ENCODE measurements around the gene PHF20.
"Not testable (repeated sequence)": the region's sequence is repeated elsewhere in the genome, so short reads cannot be mapped to it uniquely, and the experiment has no call there.

The PHF20 gene

DNA sequence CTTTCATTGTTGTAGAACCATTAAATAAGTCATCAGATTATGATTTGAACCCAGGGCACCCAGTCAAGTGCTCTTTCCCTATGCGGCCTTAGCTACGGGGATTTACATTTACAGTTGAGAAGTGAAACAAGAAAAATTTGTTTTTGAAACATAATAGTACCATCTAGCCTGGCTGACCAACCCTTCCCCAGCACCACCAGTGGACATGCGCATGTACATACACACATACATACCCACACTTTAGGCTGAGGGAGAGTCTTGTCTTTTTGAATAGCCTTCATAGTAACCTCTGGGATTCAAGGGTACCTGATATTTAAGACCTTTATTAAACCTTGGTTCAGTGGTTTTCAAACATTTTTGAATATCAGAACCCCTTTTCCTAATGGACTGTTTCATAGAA lies 148.7 kb downstream of the PHF20 start:
- DNase-seq (ENCODE audit: low read depth in 3 of 3): no peak

- no peak for DNase-seq (ENCODE audit: low read depth in 3 of 3)
These were observed 157.5 kb downstream of the PHF20 start for GRCh38 chr20:35929301-35929700.

GRCh38 chr20:35934050-35934449 lies 162.2 kb downstream of the PHF20 start:
- no peak for DNase-seq (ENCODE audit: low read depth in 3 of 3)

- DNase-seq (ENCODE audit: low read depth in 3 of 3): no peak
These were observed 167.4 kb downstream of the PHF20 start for GRCh38 chr20:35939264-35939663.

GRCh38 chr20:35941620-35942019 lies 169.8 kb downstream of the PHF20 start:
- DNase-seq (ENCODE audit: low read depth in 3 of 3): no peak

- DNase-seq (ENCODE audit: low read depth in 3 of 3): no peak
These were observed 170.4 kb downstream of the PHF20 start for GRCh38 chr20:35942243-35942642.

GRCh38 chr20:35947489-35947888 lies 175.7 kb downstream of the PHF20 start:
- peak in 1 of 3 donors; percentile 17 for DNase-seq (ENCODE audit: low read depth in 3 of 3)

- DNase-seq (ENCODE audit: low read depth in 3 of 3): no peak
These were observed 176.1 kb downstream of the PHF20 start for GRCh38 chr20:35947907-35948306.

DNA sequence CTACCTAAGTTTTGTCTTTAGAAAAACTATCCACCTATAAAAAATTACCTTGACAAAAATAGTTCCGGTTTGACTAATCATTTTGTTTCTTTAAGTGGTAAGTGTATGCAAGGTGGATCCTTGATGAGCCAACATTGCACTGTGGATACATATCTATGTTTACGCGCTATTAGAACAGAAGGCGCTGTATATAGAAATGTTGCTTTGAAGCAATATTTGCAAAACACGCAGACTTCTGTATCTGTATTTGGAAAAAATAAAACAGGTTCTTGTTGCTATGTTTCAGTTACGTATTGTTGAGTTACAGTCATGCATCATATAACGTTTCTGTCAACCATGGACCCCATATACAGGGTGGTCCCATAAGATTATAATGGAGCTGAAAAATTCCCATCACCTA lies 178.3 kb downstream of the PHF20 start:
- DNase-seq (ENCODE audit: low read depth in 3 of 3): no peak

DNA sequence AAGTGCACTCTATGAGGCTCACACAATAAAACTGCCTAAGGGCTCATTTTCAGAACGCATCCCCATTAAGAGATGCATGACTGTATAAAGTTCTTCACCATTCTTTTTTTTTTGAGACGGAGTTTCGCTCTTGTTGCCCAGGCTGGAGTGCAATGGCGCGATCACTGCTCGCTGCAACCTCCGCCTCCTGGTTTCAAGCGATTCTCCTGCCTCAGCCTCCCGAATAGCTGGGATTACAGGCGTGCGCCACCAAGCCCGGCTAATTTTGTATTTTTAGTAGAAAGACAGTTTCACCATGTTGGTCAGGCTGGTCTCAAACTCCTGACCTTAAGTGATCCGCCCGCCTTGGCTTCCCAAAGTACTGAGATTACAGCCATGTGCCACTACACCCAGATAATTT lies 180.3 kb downstream of the PHF20 start:
- DNase-seq (ENCODE audit: low read depth in 3 of 3): not testable (repeated sequence)

DNA sequence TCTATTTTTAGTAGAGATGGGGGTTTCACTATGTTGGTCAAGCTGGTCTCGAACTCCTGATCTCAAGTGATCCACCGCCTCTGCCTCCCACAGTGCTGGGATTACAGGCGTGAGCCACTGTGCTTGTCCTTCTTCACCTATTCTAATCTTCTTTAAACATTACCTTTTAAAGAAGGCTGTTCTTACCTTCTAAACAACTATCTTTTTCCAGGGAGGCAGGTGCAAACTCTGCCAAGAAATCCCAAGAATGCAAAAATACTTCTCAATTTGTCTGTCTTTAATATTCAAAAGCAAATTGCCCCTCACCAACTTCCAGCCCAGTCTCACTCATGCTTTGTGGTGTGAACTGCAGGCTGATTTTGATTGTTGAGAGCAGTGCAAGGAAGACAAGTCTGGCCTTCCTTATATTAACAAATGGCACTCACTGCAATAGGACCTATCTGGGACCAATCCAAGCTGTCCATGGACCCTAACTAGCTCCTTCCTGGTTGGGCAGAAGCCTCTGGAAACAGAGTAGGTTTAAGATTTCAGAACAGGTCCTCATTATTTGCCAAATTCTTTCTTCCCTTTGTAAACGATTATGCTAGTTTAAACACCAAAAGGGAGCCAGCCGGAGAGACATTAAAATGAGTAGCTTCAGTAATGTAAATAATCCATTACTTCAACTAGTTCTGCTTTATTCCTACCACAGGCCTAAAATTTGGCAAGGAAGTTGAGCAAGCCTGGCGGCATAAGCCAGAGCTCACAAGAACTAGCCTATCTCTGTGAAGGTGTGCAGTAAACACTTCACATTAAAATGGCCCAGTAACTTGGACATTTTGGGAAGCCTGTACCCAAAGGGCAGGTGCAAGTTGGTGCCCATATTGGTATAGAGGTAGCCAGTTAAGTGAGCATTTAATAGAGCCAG lies 180.9 kb downstream of the PHF20 start:
- DNase-seq (ENCODE audit: low read depth in 3 of 3): no peak

- peak; percentile 25 to 47 (median 41) for DNase-seq (ENCODE audit: low read depth in 3 of 3)
These were observed 181.8 kb downstream of the PHF20 start for GRCh38 chr20:35953387-35954199.

GRCh38 chr20:35954200-35954906 lies 182.5 kb downstream of the PHF20 start, which contains the start of gene SCAND1:
TSS of gene SCAND1 (minus strand) at chr20:35954502. CDS start at chr20:35954284, 218 bp downstream.
- peak; percentile 93 to 98 (median 93) for DNase-seq (ENCODE audit: low read depth in 3 of 3)

DNA sequence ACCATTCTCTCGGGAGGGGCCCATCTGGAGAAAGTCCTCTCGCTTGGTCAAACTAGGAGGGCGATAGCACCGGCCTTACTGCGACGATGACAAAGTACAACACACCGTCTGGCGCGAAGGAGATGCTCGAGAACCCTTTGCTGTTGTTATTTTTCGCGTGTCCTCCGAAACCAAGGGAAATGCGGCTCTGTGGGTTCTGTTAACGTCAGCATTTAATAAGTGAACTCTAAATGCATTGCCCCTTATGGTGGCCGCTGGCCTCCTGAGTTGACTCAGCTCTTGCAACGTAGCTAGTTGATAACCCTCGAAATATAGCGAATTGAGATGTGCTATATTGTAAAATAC lies 183.1 kb downstream of the PHF20 start:
- DNase-seq (ENCODE audit: low read depth in 3 of 3): peak in 2 of 3 donors; percentile 3 to 8

DNA sequence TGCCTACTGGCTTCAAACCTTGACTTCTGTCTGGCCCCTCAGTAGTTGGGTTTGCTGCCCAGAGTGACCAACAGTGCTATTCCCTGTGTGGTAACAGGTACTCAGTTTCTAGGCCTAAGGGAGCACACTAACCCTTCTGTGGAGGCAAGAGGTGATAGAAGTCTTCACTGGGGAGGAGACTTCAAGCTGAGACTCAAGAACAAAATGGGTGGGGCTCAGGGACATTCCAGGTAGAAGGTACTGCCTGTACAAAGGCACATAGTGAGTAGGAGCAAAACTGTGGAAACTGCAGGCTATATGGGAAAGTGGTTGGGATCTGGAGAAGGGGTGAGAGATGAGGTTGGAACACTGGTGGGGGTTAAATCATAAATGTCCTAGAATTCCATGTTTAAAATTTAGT lies 184.8 kb downstream of the PHF20 start:
- DNase-seq (ENCODE audit: low read depth in 3 of 3): no peak

- DNase-seq (ENCODE audit: low read depth in 3 of 3): not testable (repeated sequence)
These were observed 187.5 kb downstream of the PHF20 start for GRCh38 chr20:35959291-35959690.

GRCh38 chr20:35963878-35964277 lies 192.1 kb downstream of the PHF20 start:
- no peak for DNase-seq (ENCODE audit: low read depth in 3 of 3)

DNA sequence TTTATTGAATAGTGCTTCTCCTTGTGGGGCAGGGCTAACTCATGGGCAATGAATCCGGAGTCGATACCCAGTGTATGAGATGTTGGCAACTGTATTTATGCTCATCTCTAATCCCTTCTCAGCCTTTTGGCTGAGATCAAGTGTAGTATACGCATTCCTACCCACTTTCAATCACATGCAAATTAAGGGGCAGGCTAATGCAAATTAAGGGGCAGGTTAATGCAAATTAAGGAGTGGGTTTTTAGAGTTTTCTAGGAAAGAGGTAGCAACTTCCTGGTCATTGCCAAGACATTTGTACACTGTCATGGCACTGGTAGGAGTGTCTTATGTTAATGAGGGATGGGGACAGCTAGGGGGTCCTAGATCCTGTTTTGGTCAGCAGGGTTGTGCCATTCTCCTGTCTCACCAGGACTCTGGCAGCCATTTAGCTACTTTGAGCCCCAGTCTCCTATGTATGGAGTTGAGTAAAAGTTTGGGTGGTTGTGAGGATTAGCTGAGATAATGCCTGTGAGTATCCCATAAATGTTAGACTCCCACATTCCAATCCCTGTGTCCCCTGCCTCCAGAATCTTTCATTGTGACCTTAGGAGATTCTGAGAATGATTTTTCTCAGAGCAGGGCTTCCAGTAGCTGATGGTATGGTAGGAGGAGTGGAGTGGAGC lies 196.3 kb downstream of the PHF20 start, which contains the start of gene CNBD2:
Gene CNBD2, plus strand, starts transcription at position 612 of the 662 bp plus-strand sequence. CDS start 173 bp downstream, outside the sequence.
- DNase-seq (ENCODE audit: low read depth in 3 of 3): no peak

- no peak for DNase-seq (ENCODE audit: low read depth in 3 of 3)
These were observed 197.1 kb downstream of the PHF20 start for GRCh38 chr20:35968930-35969329.

DNA sequence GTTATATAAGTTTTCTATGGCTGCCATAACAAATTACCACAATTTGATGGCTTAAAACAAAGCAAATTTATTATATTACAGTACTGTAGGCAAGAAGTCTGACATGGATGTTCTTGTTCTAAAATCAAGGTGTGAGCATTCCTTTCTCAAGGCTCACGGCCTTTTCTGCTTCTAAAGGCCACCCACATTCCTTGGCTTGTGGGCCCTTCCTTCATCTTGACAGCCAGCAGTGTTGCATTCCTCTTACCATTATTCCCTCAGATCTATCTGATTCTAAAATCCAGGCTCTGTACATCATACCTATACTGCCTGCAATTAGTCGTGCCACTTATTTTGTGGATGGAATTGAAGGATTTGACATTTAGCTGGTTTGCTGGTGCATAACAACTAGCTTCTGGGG lies 200.2 kb downstream of the PHF20 start:
- DNase-seq (ENCODE audit: low read depth in 3 of 3): no peak

- no peak for DNase-seq (ENCODE audit: low read depth in 3 of 3)
These were observed 200.6 kb downstream of the PHF20 start for GRCh38 chr20:35972462-35972861.

All from stimulated activated CD4-positive, alpha-beta T cell treated with anti-CD3 and anti-CD28 coated beads, TNF-alpha, amount 100 ng/mL, for 48 hours (primary cell).